GM08714 (cell line): ENCODE results near the gene FXYD1.

Experiments
- H3K4me3 ChIP-seq: fragments of 200-500 bp; sonication (Bioruptor generic); 2 replicates; pipeline ENCODE4 v1.5.1; 2014; ENCODE audit warnings: mild to moderate bottlenecking, low read length, inconsistent platforms
- ZNF274 ChIP-seq: IDR thresholded peaks from 2 replicates; pipeline ENCODE4 v1.6.1; 2012; ENCODE audit warnings: mild to moderate bottlenecking, low read depth, low read length

FXYD1 gene

GRCh38 chr19:35153701-35154524 is 15.3 kb downstream of the FXYD1 start:
- no peak for TF ChIP-seq ZNF274
- peak overlapping the region; percentile 82 for H3K4me3 ChIP-seq

GRCh38 chr19:35154525-35155406 is 16.1 kb downstream of the FXYD1 start, which contains the start of gene FXYD5:
TSS of gene FXYD5 (plus strand) at chr19:35154735. CDS start at chr19:35155551, 816 bp downstream.
- TF ChIP-seq ZNF274: no peak
- peak within 1 kb of the TSS; percentile 82 for H3K4me3 ChIP-seq

DNA sequence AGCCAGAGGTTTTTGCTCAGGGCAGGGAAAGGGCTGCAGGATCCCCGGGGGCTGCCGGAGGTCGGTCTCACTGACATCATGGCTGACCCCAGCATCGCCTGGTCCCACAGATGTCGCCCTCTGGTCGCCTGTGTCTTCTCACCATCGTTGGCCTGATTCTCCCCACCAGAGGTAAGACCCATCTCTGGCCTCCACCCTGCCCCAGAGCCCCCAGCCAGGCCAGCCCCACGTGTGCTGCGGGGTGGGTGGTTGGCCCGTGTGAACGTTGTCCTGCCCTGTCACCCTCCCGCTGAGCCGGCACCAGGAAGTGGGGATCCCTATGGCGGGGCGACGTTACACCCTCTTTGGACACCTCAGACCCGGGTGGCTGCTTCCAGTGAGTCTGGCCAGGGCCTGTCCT is 16.8 kb downstream of the FXYD1 start:
- no peak for TF ChIP-seq ZNF274
- peak overlapping the region; percentile 82 for H3K4me3 ChIP-seq

DNA sequence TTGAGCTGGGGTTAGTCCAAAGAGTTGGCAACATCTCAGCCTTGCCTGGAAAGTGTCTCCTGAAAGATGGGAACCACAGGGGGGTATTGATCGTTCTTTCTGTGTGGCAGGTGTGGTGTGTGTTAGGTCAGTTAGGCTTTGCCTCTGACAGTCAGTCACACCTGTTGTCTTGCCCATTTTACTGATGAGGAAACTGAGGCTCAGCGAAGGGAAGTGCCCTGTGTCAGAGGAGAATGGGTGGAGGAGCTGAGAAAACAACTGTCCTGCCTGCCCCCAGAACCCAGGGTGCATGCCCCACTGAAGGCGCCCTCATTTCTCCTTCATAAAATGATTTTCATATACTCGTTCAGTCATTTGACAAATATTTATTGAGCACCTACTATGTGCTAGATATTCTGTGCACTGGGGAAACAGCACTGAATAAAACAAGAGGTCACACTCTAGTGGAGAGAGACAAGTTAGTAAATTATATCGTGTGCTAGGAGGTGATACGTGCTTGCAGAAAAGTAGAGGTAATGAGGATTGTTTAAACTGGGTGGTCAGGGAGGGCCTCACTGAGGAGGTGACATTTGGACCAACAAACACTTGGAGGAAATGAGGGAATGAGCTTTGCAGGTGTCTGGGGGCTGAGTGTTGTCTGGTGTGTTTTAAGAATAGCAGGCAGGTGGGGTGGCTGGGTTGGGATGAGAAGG is 17.5 kb downstream of the FXYD1 start:
- TF ChIP-seq ZNF274: no peak
- peak overlapping the region; percentile 82; the same call in 1 of the 2 replicates for H3K4me3 ChIP-seq

- H3K4me3 ChIP-seq: no peak overlapping the region
- no peak for TF ChIP-seq ZNF274
Observed at GRCh38 chr19:35156673-35157014, 18.0 kb downstream of the FXYD1 start.

- H3K4me3 ChIP-seq: no peak overlapping the region
- TF ChIP-seq ZNF274: no peak
Observed at GRCh38 chr19:35157431-35157830, 18.8 kb downstream of the FXYD1 start.

GRCh38 chr19:35159606-35160005 is 21.0 kb downstream of the FXYD1 start:
- no peak overlapping the region for H3K4me3 ChIP-seq
- TF ChIP-seq ZNF274: no peak

DNA sequence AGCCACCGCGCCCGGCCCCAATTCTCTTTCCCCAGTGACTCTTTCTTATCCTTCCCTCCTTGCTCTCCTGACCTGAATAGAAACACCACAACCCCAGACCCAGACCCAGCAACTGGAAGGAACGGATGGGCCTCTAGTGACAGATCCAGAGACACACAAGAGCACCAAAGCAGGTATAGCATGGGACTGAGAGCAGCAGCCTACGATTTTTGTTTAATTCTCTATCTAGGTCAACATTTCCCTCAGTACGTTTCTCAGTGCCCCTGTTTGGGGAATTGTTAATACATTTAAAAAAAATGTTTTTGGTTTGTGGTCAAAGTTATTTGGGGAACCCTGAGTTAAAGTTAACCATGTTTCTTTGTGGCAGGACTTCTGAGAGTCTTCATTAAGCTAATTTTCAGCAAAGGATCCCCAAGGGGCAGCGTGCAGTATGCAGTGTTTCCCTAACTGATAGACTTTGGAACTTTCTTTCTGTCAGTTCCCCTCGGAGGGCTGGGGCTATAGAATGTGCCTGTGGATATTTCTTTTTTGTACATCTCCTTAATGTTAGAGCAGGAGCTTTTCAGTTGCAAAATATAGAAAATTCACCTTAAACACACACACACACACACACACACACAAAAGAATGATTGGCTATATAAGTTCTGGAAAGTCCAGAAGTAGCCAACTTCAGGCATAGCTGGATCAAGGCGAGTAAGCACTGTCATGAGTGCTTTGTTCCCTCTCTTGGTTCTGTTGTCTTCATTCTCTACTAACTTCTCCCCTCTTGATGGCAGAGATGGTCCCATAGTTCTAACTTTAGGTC is 22.2 kb downstream of the FXYD1 start:
- no peak for TF ChIP-seq ZNF274
- H3K4me3 ChIP-seq: no peak overlapping the region

GRCh38 chr19:35161434-35161743 is 22.8 kb downstream of the FXYD1 start:
- no peak for TF ChIP-seq ZNF274
- H3K4me3 ChIP-seq: no peak overlapping the region

GRCh38 chr19:35162471-35163326 is 24.1 kb downstream of the FXYD1 start:
- H3K4me3 ChIP-seq: no peak overlapping the region
- TF ChIP-seq ZNF274: no peak

DNA sequence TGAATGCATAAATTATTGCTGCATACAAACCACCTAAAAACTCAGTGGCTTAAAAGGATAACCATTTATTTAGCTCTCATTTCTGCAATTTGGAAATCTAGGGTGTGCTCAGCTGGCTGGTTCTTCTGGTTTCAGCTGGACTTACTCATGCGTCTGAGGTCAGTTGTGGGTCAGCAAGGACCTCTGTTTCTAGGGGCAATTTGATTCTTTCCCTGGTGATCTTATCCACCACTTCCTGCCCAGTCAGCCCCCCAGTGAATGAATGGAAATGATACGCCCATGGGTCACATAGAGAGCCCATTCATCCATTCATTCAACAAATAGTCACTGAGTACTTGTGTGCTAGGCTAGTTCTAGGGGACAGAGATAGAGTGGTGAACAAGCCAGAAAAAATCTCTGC is 25.8 kb downstream of the FXYD1 start:
- H3K4me3 ChIP-seq: no peak overlapping the region
- no peak for TF ChIP-seq ZNF274

GRCh38 chr19:35165200-35166058 is 26.8 kb downstream of the FXYD1 start:
- no peak overlapping the region for H3K4me3 ChIP-seq
- TF ChIP-seq ZNF274: no peak
